SK-N-MC (cell line): ENCODE measurements around the gene ETNK1.

Source experiments
- DNase-seq: peaks from one replicate; pipeline ENCODE4 v3.0.0-alpha.2; 2011; ENCODE audit warnings: low read depth, low spot score
- H3K27ac ChIP-seq: fragments of 200-600 bp; sonication (generic); 2 replicates; pipeline ENCODE4 v1.5.1; 2016; ENCODE audit warnings: mixed run types
- H3K36me3 ChIP-seq: fragments of 200-600 bp; sonication (generic); 2 replicates; pipeline ENCODE4 v1.6.1; 2017; ENCODE audit warnings: antibody characterized with exemption, low read length, mixed read lengths; ENCODE audit not compliant: insufficient read depth
- H3K4me3 ChIP-seq: fragments of 200-600 bp; sonication (generic); 2 replicates; pipeline ENCODE4 v1.5.1; 2016
- H3K9ac ChIP-seq: fragments of 200-600 bp; sonication (generic); 2 replicates; pipeline ENCODE4 v1.8.0; 2017; ENCODE audit warnings: mixed run types, mixed read lengths; ENCODE audit not compliant: insufficient read length
- H3K9me3 ChIP-seq: fragments of 200-600 bp; sonication (generic); 2 replicates; pipeline ENCODE4 v1.6.1; 2017; ENCODE audit warnings: low read depth, mild to moderate bottlenecking, antibody characterized with exemption, low read length, moderate library complexity, mixed read lengths
- EZH2 ChIP-seq: fragments of 200-600 bp; sonication (generic); IDR thresholded peaks from one replicate; pipeline ENCODE4 v1.6.1; 2017; ENCODE audit warnings: antibody characterized with exemption
- FOXP2 ChIP-seq: optimal IDR thresholded peaks from 2 replicates; pipeline ENCODE3; 2011; ENCODE audit warnings: mild to moderate bottlenecking, moderate library complexity; ENCODE audit not compliant: insufficient read depth; ENCODE audit errors: extremely low read length, control extremely low read depth
- POLR2AphosphoS5 ChIP-seq: IDR thresholded peaks from 2 replicates; pipeline ENCODE4 v1.6.1; 2012; ENCODE audit warnings: mild to moderate bottlenecking, low read depth, low read length, borderline replicate concordance

ETNK1 gene

GRCh38 chr12:22728987-22729386, 104.0 kb downstream of the ETNK1 start:
- H3K4me3 ChIP-seq = no peak overlapping the region
- H3K9me3 ChIP-seq = no peaks in the 10 kb centered on the region
- no peak for TF ChIP-seq EZH2
- no peak for TF ChIP-seq FOXP2
- no peak for TF ChIP-seq POLR2AphosphoS5
- no peak for DNase-seq
- no peak overlapping the region for H3K9ac ChIP-seq
- H3K27ac ChIP-seq = no peak overlapping the region
- no peaks in the 10 kb centered on the region for H3K36me3 ChIP-seq

GRCh38 chr12:22729431-22729956, 104.5 kb downstream of the ETNK1 start:
- no peak overlapping the region for H3K9ac ChIP-seq
- no peaks in the 10 kb centered on the region for H3K36me3 ChIP-seq
- no peak for TF ChIP-seq FOXP2
- no peak for TF ChIP-seq POLR2AphosphoS5
- no peak for TF ChIP-seq EZH2
- no peak overlapping the region for H3K27ac ChIP-seq
- H3K4me3 ChIP-seq = no peak overlapping the region
- no peaks in the 10 kb centered on the region for H3K9me3 ChIP-seq
- DNase-seq = no peak

GRCh38 chr12:22729957-22730443, 105.0 kb downstream of the ETNK1 start:
- no peak for DNase-seq
- Histone ChIP-seq H3K9ac (no peak overlapping the region), H3K36me3 (no peaks in the 10 kb centered on the region), H3K9me3 (no peaks in the 10 kb centered on the region), H3K27ac (no peak overlapping the region), H3K4me3 (no peak overlapping the region)
- TF ChIP-seq POLR2AphosphoS5 = no peak
- TF ChIP-seq FOXP2 = no peak
- TF ChIP-seq EZH2 = no peak

GRCh38 chr12:22731236-22731635, 106.3 kb downstream of the ETNK1 start:
- no peak for TF ChIP-seq POLR2AphosphoS5
- no peak for TF ChIP-seq FOXP2
- TF ChIP-seq EZH2 = no peak
- no peak for DNase-seq
- no peaks in the 10 kb centered on the region for H3K36me3 ChIP-seq
- H3K27ac ChIP-seq = no peak overlapping the region
- H3K4me3 ChIP-seq = no peak overlapping the region
- no peaks in the 10 kb centered on the region for H3K9me3 ChIP-seq
- no peak overlapping the region for H3K9ac ChIP-seq

GRCh38 chr12:22733756-22734155, 108.8 kb downstream of the ETNK1 start:
- Histone ChIP-seq H3K9ac (no peak overlapping the region), H3K9me3 (no peaks in the 10 kb centered on the region), H3K4me3 (no peak overlapping the region), H3K36me3 (no peaks in the 10 kb centered on the region), H3K27ac (no peak overlapping the region)
- no peak for DNase-seq
- TF ChIP-seq EZH2 = no peak
- no peak for TF ChIP-seq FOXP2
- TF ChIP-seq POLR2AphosphoS5 = no peak

DNA sequence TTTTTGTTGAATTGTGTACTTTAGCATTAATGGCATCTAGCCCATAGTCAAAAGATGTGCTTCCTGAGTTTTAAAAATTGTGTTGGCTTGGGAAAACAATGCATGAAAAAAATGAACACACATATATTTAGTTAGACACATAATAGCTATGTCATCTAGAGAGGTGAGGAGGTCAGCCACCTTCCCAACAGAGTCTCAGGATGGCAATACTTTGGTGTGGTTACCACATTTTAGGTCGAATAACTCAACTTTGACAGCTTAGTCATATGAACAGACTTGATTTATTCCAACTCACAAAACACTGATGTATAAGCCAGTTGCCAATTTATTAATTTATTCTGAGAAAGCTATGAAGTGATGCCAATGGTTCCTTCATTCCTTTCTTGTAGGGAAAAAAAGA, 114.0 kb downstream of the ETNK1 start:
- TF ChIP-seq FOXP2 (no peak), POLR2AphosphoS5 (no peak), EZH2 (no peak)
- Histone ChIP-seq H3K4me3 (no peak overlapping the region), H3K9ac (no peak overlapping the region), H3K27ac (no peak overlapping the region), H3K9me3 (no peaks in the 10 kb centered on the region), H3K36me3 (no peaks in the 10 kb centered on the region)
- DNase-seq = no peak
